ENCODE measurements around the gene LIN9. TPM values are rescaled to one million over a fixed set of nuclear protein-coding genes. Genes with fewer than 3 reads are reported as not detected.

LIN9 gene
- total RNA-seq, 1 donor from 2014 or later = 2.1 TPM

- H3K9me3 Mint-ChIP-seq (ENCODE audit: low read depth) = no peaks in the 10 kb centered on the region
- TF ChIP-seq CTCF (IDR thresholded peaks at IDR 0.05) = no peak
- H3K4me1 Mint-ChIP-seq (ENCODE audit: low read depth) = no peaks in the 10 kb centered on the region
- no peak overlapping the region for H3K4me3 Mint-ChIP-seq (ENCODE audit: unreplicated experiment)
- no peaks in the 10 kb centered on the region for H3K27me3 Mint-ChIP-seq (ENCODE audit: low read depth)
- no peak overlapping the region for H3K27ac Mint-ChIP-seq (ENCODE audit: unreplicated experiment)
- peaks cover 3% of the 10 kb centered on the region for H3K36me3 Mint-ChIP-seq (ENCODE audit: low read depth)
- no peak for DNase-seq (ENCODE audit: low spot score)
Observed at GRCh38 chr1:226293553-226293920, 15.4 kb downstream of the LIN9 start.

- Mint-ChIP-seq H3K4me3 (ENCODE audit: unreplicated experiment) (no peak overlapping the region), H3K27ac (ENCODE audit: unreplicated experiment) (no peak overlapping the region), H3K27me3 (ENCODE audit: low read depth) (no peaks in the 10 kb centered on the region), H3K4me1 (ENCODE audit: low read depth) (no peaks in the 10 kb centered on the region), H3K9me3 (ENCODE audit: low read depth) (no peaks in the 10 kb centered on the region), H3K36me3 (ENCODE audit: low read depth) (peaks cover 3% of the 10 kb centered on the region)
- no peak for TF ChIP-seq CTCF (IDR thresholded peaks at IDR 0.05)
- DNase-seq (ENCODE audit: low spot score) = no peak
Observed at GRCh38 chr1:226292874-226293552, 16.0 kb downstream of the LIN9 start.

- DNase-seq (ENCODE audit: low spot score) = no peak
- H3K9me3 Mint-ChIP-seq (ENCODE audit: low read depth) = peaks cover 2% of the 10 kb centered on the region
- no peak overlapping the region for H3K27ac Mint-ChIP-seq (ENCODE audit: unreplicated experiment)
- H3K36me3 Mint-ChIP-seq (ENCODE audit: low read depth) = no peaks in the 10 kb centered on the region
- H3K4me3 Mint-ChIP-seq (ENCODE audit: unreplicated experiment) = no peak overlapping the region
- no peaks in the 10 kb centered on the region for H3K4me1 Mint-ChIP-seq (ENCODE audit: low read depth)
- no peak for TF ChIP-seq CTCF (IDR thresholded peaks at IDR 0.05)
- H3K27me3 Mint-ChIP-seq (ENCODE audit: low read depth) = no peaks in the 10 kb centered on the region
Observed at GRCh38 chr1:226287587-226287986, 21.4 kb downstream of the LIN9 start.

DNA sequence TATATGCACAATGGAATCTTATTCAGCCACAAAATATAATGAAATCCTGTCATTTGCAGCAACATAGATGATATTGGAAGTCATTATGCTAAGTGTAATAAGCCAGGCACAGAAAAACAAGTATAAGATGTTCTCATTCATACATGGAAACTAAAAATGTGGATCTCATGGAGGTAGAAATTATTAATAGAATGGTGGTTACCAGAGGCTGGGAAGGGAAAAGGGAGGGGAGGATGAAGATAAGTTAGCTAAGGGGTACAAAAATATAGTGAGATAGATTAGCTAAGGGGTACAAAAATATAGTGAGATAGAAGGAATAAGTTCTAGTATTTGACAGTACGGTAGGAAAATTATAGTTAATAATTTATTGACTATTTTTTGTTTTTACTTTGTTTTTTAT lies 27.9 kb downstream of the LIN9 start:
- H3K27me3 Mint-ChIP-seq (ENCODE audit: low read depth) = no peaks in the 10 kb centered on the region
- TF ChIP-seq CTCF (IDR thresholded peaks at IDR 0.05) = no peak

DNA sequence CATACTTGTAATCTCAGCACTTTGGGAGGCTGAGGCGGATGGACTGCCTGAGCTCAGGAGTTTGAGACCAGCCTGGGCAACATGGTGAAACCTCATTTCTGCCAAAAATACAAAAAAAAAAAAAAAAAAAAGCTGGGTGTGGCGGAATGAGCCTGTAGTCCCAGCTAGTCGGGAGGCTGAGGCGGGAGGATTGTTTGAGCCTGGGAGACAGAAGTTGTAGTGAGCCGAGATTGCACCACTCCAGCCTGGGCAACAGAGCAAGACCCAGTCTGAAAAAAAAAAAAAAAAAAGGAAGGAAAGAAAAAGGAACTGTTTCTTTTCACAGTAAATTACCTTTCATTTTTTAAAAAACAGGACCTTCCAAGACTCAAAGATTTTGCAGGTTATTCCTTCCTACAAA lies 29.5 kb downstream of the LIN9 start:
- no peak overlapping the region for H3K27ac Mint-ChIP-seq (ENCODE audit: unreplicated experiment)
- peaks cover 2% of the 10 kb centered on the region for H3K9me3 Mint-ChIP-seq (ENCODE audit: low read depth)
- H3K4me3 Mint-ChIP-seq (ENCODE audit: unreplicated experiment) = no peak overlapping the region
- no peaks in the 10 kb centered on the region for H3K27me3 Mint-ChIP-seq (ENCODE audit: low read depth)
- DNase-seq (ENCODE audit: low spot score) = no peak
- TF ChIP-seq CTCF (IDR thresholded peaks at IDR 0.05) = no peak
- no peaks in the 10 kb centered on the region for H3K4me1 Mint-ChIP-seq (ENCODE audit: low read depth)
- H3K36me3 Mint-ChIP-seq (ENCODE audit: low read depth) = peaks cover 2% of the 10 kb centered on the region

More for the DNA sequence above, 27.9 kb downstream of the LIN9 start:
- Mint-ChIP-seq H3K27ac (ENCODE audit: unreplicated experiment) (no peak overlapping the region), H3K4me1 (ENCODE audit: low read depth) (no peaks in the 10 kb centered on the region), H3K4me3 (ENCODE audit: unreplicated experiment) (no peak overlapping the region), H3K36me3 (ENCODE audit: low read depth) (peaks cover 2% of the 10 kb centered on the region), H3K9me3 (ENCODE audit: low read depth) (peaks cover 2% of the 10 kb centered on the region)
- DNase-seq (ENCODE audit: low spot score) = no peak

All from chondrocyte (in vitro differentiated cells).